ENCODE data around the gene SIGLEC1.

DNA sequence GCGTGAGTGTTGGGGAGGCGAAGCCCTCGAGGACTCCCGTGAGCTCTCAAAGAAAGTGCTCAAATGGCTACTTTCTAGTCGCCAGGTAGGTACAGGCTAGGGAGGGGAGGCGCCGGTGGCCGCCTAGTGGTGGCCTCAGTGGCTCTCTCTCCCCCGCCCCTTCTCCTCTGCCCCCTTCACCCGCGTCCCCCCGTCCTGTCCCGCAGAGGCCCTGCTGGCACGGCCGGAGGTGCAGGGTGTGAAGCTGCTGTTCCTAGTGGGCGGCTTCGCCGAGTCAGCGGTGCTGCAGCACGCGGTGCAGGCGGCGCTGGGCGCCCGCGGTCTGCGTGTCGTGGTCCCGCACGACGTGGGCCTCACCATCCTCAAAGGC is 38.9 kb upstream of the SIGLEC1 start:
- no peak for TF ChIP-seq EZH2 (IDR thresholded peaks at IDR 0.05)
- TF ChIP-seq POLR2AphosphoS5 (IDR thresholded peaks at IDR 0.05; ENCODE audit: borderline replicate concordance, low read depth, low read length), result no peak

Data from SK-N-MC (cell line).